HepG2 (cell line): ENCODE measurements around the gene TRAPPC12. TPM values are rescaled to one million over a fixed set of nuclear protein-coding genes. Genes with fewer than 3 reads are reported as not detected.
A peak's percentile ranks its signal among the peaks of the same experiment; 100 is the strongest.

Source experiments
- CBX1 ChIP-seq: IDR thresholded peaks from one replicate; pipeline ENCODE4 v1.6.1; 2016; ENCODE audit warnings: antibody characterized with exemption, low read depth
- CENPT ChIP-seq: sonication (generic); formaldehyde crosslinking; IDR thresholded peaks from 2 replicates; pipeline ENCODE4 v1.8.0; 2022; ENCODE audit warnings: low read depth, mild to moderate bottlenecking, moderate library complexity, missing genetic modification reagents
- DMTF1 ChIP-seq: sonication (generic); formaldehyde crosslinking; IDR thresholded peaks from 2 replicates; pipeline ENCODE4 v1.4.0; 2020; ENCODE audit warnings: mild to moderate bottlenecking, missing genetic modification reagents
- GFI1 ChIP-seq: sonication (generic); formaldehyde crosslinking; IDR thresholded peaks from 2 replicates; pipeline ENCODE4 v1.5.0; 2020; ENCODE audit warnings: missing genetic modification reagents, mild to moderate bottlenecking, borderline replicate concordance
- IKZF5 ChIP-seq: IDR thresholded peaks from 2 replicates; pipeline ENCODE4 v1.6.1; 2018; ENCODE audit warnings: missing genetic modification reagents, mild to moderate bottlenecking, missing compliant biosample characterization
- IRX3 ChIP-seq: sonication (generic); formaldehyde crosslinking; IDR thresholded peaks from 2 replicates; pipeline ENCODE4 v1.8.1; 2023; ENCODE audit warnings: mild to moderate bottlenecking, low read depth, missing genetic modification reagents, borderline replicate concordance
- JDP2 ChIP-seq: sonication (generic); formaldehyde crosslinking; IDR thresholded peaks from 2 replicates; pipeline ENCODE4 v1.8.1; 2022; ENCODE audit warnings: missing genetic modification reagents, borderline replicate concordance
- KDM1A ChIP-seq: IDR thresholded peaks from 2 replicates; pipeline ENCODE4 v1.6.1; 2016; ENCODE audit warnings: missing compliant biosample characterization
- KLF15 ChIP-seq: sonication (generic); formaldehyde crosslinking; IDR thresholded peaks from 2 replicates; pipeline ENCODE4 v1.8.1; 2023; ENCODE audit warnings: borderline replicate concordance, mild to moderate bottlenecking, inconsistent platforms, missing genetic modification reagents, mixed read lengths
- ZBTB43 ChIP-seq: sonication (generic); formaldehyde crosslinking; conservative IDR thresholded peaks from 2 replicates; pipeline ENCODE4 v1.4.0; 2020; ENCODE audit warnings: missing genetic modification reagents
- ZFP36L1 ChIP-seq: sonication (generic); formaldehyde crosslinking; IDR thresholded peaks from 2 replicates; pipeline ENCODE4 v1.8.0; 2022; ENCODE audit warnings: mild to moderate bottlenecking, missing genetic modification reagents, moderate library complexity
- ZNF101 ChIP-seq: sonication (generic); formaldehyde crosslinking; IDR thresholded peaks from 2 replicates; pipeline ENCODE4 v1.4.0; 2020; ENCODE audit warnings: mild to moderate bottlenecking, low read depth, missing genetic modification reagents, borderline replicate concordance
- ZNF225 ChIP-seq: sonication (generic); formaldehyde crosslinking; IDR thresholded peaks from 2 replicates; pipeline ENCODE4 v1.4.0; 2020; ENCODE audit warnings: mild to moderate bottlenecking, missing genetic modification reagents
- ZNF350 ChIP-seq: sonication (generic); formaldehyde crosslinking; IDR thresholded peaks from 2 replicates; pipeline ENCODE4 v1.4.0; 2020; ENCODE audit warnings: mild to moderate bottlenecking, low read depth, missing genetic modification reagents, borderline replicate concordance
- ZNF354B ChIP-seq: sonication (generic); formaldehyde crosslinking; IDR thresholded peaks from 2 replicates; pipeline ENCODE4 v1.8.0; 2022; ENCODE audit warnings: mild to moderate bottlenecking, missing genetic modification reagents
- ZZZ3 ChIP-seq: sonication (generic); formaldehyde crosslinking; IDR thresholded peaks from 2 replicates; pipeline ENCODE4 v1.4.0; 2020; ENCODE audit warnings: missing genetic modification reagents, mild to moderate bottlenecking, borderline replicate concordance
- polyA plus RNA-seq, 8 experiments: library from polyadenylated mRNA; depleted of rRNA in 3 of 8; stranded (reverse) in 7 of 8; unstranded in 1 of 8; fragments of >200 nt; fragmentation: Illumina TruSeq in 4 of 8; extraction: Trizol in 4 of 8; gene quantifications; 2 replicates each; pipeline versions ENCODE4 v1.2.1 to v1.2.3, GENCODE V29; 2011 to 2016; ENCODE audit warnings: low read depth in 4 of 8, missing spikeins in 1 of 8, mixed read lengths in 1 of 8; ENCODE audit not compliant: insufficient read depth in 1 of 8
- total RNA-seq, 5 experiments: library from RNA; depleted of rRNA; stranded (reverse); fragments of >200 nt; fragmentation: Illumina TruSeq; extraction: Trizol; gene quantifications; 2 replicates each; pipeline ENCODE4 v1.2.3, GENCODE V29; 2016; ENCODE audit warnings: low read depth in 1 of 5
- TF ChIP-seq, protein P1 (sequence below): sonication (generic); formaldehyde crosslinking; IDR thresholded peaks from 2 replicates; pipeline ENCODE4 v1.4.0; 2020; ENCODE audit warnings: mild to moderate bottlenecking, missing genetic modification reagents, borderline replicate concordance
- TF ChIP-seq, protein P2 (sequence below): sonication (generic); formaldehyde crosslinking; IDR thresholded peaks from 2 replicates; pipeline ENCODE4 v1.9.0; 2021; ENCODE audit warnings: missing genetic modification reagents, borderline replicate concordance

TRAPPC12 gene
- total and polyA plus RNA-seq, 2 of the 13 experiments (the other 11 are each of a cell fraction or from before 2014, with no cell fraction given): 46.4 to 97.7 TPM

GRCh38 chr2:3377279-3377611 lies 2.2 kb upstream of the TRAPPC12 start (continued):
- TF ChIP-seq ZNF101 (CRISPR knock-in tag) (no peak), ZNF350 (CRISPR knock-in tag) (no peak), IRX3 (no peak), GFI1 (no peak), ZNF225 (no peak), ZZZ3 (CRISPR knock-in tag) (no peak), JDP2 (no peak), KDM1A (CRISPR knock-in tag) (peak; percentile 68; the same call in 1 of the 2 replicates), ZNF354B (CRISPR knock-in tag) (no peak), CENPT (no peak), KLF15 (CRISPR knock-in tag) (no peak), CBX1 (no peak), DMTF1 (CRISPR knock-in tag) (no peak), ZBTB43 (CRISPR knock-in tag) (no peak; the same call in 1 of the 2 replicates), ZFP36L1 (no peak), IKZF5 (CRISPR knock-in tag) (no peak)
- TF ChIP-seq, protein P1, sequence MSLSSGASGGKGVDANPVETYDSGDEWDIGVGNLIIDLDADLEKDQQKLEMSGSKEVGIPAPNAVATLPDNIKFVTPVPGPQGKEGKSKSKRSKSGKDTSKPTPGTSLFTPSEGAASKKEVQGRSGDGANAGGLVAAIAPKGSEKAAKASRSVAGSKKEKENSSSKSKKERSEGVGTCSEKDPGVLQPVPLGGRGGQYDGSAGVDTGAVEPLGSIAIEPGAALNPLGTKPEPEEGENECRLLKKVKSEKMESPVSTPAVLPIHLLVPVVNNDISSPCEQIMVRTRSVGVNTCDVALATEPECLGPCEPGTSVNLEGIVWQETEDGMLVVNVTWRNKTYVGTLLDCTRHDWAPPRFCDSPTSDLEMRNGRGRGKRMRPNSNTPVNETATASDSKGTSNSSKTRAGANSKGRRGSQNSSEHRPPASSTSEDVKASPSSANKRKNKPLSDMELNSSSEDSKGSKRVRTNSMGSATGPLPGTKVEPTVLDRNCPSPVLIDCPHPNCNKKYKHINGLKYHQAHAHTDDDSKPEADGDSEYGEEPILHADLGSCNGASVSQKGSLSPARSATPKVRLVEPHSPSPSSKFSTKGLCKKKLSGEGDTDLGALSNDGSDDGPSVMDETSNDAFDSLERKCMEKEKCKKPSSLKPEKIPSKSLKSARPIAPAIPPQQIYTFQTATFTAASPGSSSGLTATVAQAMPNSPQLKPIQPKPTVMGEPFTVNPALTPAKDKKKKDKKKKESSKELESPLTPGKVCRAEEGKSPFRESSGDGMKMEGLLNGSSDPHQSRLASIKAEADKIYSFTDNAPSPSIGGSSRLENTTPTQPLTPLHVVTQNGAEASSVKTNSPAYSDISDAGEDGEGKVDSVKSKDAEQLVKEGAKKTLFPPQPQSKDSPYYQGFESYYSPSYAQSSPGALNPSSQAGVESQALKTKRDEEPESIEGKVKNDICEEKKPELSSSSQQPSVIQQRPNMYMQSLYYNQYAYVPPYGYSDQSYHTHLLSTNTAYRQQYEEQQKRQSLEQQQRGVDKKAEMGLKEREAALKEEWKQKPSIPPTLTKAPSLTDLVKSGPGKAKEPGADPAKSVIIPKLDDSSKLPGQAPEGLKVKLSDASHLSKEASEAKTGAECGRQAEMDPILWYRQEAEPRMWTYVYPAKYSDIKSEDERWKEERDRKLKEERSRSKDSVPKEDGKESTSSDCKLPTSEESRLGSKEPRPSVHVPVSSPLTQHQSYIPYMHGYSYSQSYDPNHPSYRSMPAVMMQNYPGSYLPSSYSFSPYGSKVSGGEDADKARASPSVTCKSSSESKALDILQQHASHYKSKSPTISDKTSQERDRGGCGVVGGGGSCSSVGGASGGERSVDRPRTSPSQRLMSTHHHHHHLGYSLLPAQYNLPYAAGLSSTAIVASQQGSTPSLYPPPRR: no peak
- TF ChIP-seq, protein P2, sequence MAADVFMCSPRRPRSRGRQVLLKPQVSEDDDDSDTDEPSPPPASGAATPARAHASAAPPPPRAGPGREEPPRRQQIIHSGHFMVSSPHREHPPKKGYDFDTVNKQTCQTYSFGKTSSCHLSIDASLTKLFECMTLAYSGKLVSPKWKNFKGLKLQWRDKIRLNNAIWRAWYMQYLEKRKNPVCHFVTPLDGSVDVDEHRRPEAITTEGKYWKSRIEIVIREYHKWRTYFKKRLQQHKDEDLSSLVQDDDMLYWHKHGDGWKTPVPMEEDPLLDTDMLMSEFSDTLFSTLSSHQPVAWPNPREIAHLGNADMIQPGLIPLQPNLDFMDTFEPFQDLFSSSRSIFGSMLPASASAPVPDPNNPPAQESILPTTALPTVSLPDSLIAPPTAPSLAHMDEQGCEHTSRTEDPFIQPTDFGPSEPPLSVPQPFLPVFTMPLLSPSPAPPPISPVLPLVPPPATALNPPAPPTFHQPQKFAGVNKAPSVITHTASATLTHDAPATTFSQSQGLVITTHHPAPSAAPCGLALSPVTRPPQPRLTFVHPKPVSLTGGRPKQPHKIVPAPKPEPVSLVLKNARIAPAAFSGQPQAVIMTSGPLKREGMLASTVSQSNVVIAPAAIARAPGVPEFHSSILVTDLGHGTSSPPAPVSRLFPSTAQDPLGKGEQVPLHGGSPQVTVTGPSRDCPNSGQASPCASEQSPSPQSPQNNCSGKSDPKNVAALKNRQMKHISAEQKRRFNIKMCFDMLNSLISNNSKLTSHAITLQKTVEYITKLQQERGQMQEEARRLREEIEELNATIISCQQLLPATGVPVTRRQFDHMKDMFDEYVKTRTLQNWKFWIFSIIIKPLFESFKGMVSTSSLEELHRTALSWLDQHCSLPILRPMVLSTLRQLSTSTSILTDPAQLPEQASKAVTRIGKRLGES: no peak
